ENCODE data around the gene CAPN14.

Gene CAPN14

GRCh38 chr2:31217465-31218200 lies at the start of gene CAPN14:
Gene CAPN14, minus strand, starts transcription at chr2:31217515. Its CDS starts 12,068 bp downstream, at chr2:31205447.
- no peak for DNase-seq

- DNase-seq, result no peak
Measured at GRCh38 chr2:31266804-31267203, 49.5 kb upstream of the CAPN14 start.

GRCh38 chr2:31265234-31265633 lies 47.9 kb upstream of the CAPN14 start:
- no peak for DNase-seq

- DNase-seq, result no peak
Measured at GRCh38 chr2:31263636-31264190, 46.4 kb upstream of the CAPN14 start.

- no peak for DNase-seq
Measured at GRCh38 chr2:31260870-31261269, 43.6 kb upstream of the CAPN14 start.

GRCh38 chr2:31259075-31259474 lies 41.8 kb upstream of the CAPN14 start:
- no peak for DNase-seq

- no peak for DNase-seq
Measured at GRCh38 chr2:31258351-31258750, 41.0 kb upstream of the CAPN14 start.

GRCh38 chr2:31256611-31257382 lies 39.5 kb upstream of the CAPN14 start:
- DNase-seq, result no peak

- no peak for DNase-seq
Measured at GRCh38 chr2:31255911-31256571, 38.7 kb upstream of the CAPN14 start.

GRCh38 chr2:31254237-31255203 lies 37.2 kb upstream of the CAPN14 start:
- no peak for DNase-seq

- DNase-seq, result no peak
Measured at GRCh38 chr2:31253356-31254131, 36.2 kb upstream of the CAPN14 start.

- no peak for DNase-seq
Measured at GRCh38 chr2:31251851-31252250, 34.5 kb upstream of the CAPN14 start.

- no peak for DNase-seq
Measured at GRCh38 chr2:31251018-31251417, 33.7 kb upstream of the CAPN14 start.

- DNase-seq, result no peak
Measured at GRCh38 chr2:31249009-31249690, 31.8 kb upstream of the CAPN14 start.

GRCh38 chr2:31248139-31248538 lies 30.8 kb upstream of the CAPN14 start:
- no peak for DNase-seq

GRCh38 chr2:31247711-31248110 lies 30.4 kb upstream of the CAPN14 start:
- DNase-seq, result no peak

- no peak for DNase-seq
Measured at GRCh38 chr2:31246184-31246852, 29.0 kb upstream of the CAPN14 start.

GRCh38 chr2:31244101-31244500 lies 26.8 kb upstream of the CAPN14 start:
- DNase-seq, result no peak

- DNase-seq, result no peak
Measured at GRCh38 chr2:31243053-31243452, 25.7 kb upstream of the CAPN14 start.

GRCh38 chr2:31241625-31242270 lies 24.4 kb upstream of the CAPN14 start:
- DNase-seq, result no peak

Data from NCI-H187 (cell line).